Measurements from ENCODE around the gene JARID2. TPM values are rescaled to one million over a fixed set of nuclear protein-coding genes. Genes with fewer than 3 reads are reported as not detected.

Gene JARID2
- total RNA-seq, 1 donor from 2014 or later: 38.9 TPM

GRCh38 chr6:15282334-15282733 lies 36.5 kb downstream of the JARID2 start:
- no peak overlapping the region for H3K9ac ChIP-seq
- Mint-ChIP-seq H3K4me3 (no peak overlapping the region), H3K27me3 (ENCODE audit: insufficient read depth, low read depth) (no peaks in the 10 kb centered on the region), H3K27ac (peak overlapping the region; percentile 6), H3K4me1 (peaks cover 31% of the 10 kb centered on the region), H3K36me3 (peaks cover 12% of the 10 kb centered on the region), H3K9me3 (peaks cover 7% of the 10 kb centered on the region)
- H2AFZ ChIP-seq (replicated peaks): no peak overlapping the region
- H3K27ac ChIP-seq: no peak overlapping the region
- H3K9me3 ChIP-seq (ENCODE audit: low read depth): no peaks in the 10 kb centered on the region
- no peaks in the 10 kb centered on the region for H3F3A ChIP-seq (ENCODE audit: low read depth)
- no peaks in the 10 kb centered on the region for H3K4me1 ChIP-seq
- no peaks in the 10 kb centered on the region for H3K27me3 ChIP-seq
- no peak for DNase-seq (ENCODE audit: low spot score)
- no peaks in the 10 kb centered on the region for H3K36me3 ChIP-seq
- TF ChIP-seq EZH2phosphoT487 (IDR thresholded peaks at IDR 0.05) (no peak), EZH2 (IDR thresholded peaks at IDR 0.05) (no peak), CTCF (IDR thresholded peaks at IDR 0.05) (no peak)
- H4K20me1 ChIP-seq (ENCODE audit: low read depth): peaks cover 78% of the 10 kb centered on the region
- H3K4me2 ChIP-seq: no peak overlapping the region
- peaks cover 100% of the 10 kb centered on the region for H3K79me2 ChIP-seq (ENCODE audit: low read depth)
- no peak overlapping the region for H3K4me3 ChIP-seq

- Mint-ChIP-seq H3K9me3 (peaks cover 13% of the 10 kb centered on the region), H3K4me1 (peaks cover 26% of the 10 kb centered on the region), H3K4me3 (no peak overlapping the region), H3K36me3 (peaks cover 29% of the 10 kb centered on the region), H3K27ac (peak overlapping the region; percentile 84), H3K27me3 (ENCODE audit: insufficient read depth, low read depth) (no peaks in the 10 kb centered on the region)
- H3K9ac ChIP-seq: no peak overlapping the region
- peaks cover 79% of the 10 kb centered on the region for H4K20me1 ChIP-seq (ENCODE audit: low read depth)
- no peak overlapping the region for H3K27ac ChIP-seq
- H3K4me2 ChIP-seq: no peak overlapping the region
- no peaks in the 10 kb centered on the region for H3K36me3 ChIP-seq
- H2AFZ ChIP-seq (replicated peaks): no peak overlapping the region
- H3K79me2 ChIP-seq (ENCODE audit: low read depth): peaks cover 100% of the 10 kb centered on the region
- no peaks in the 10 kb centered on the region for H3K27me3 ChIP-seq
- TF ChIP-seq CTCF (IDR thresholded peaks at IDR 0.05): no peak
- TF ChIP-seq EZH2phosphoT487 (IDR thresholded peaks at IDR 0.05): no peak
- TF ChIP-seq EZH2 (IDR thresholded peaks at IDR 0.05): no peak
- H3K4me3 ChIP-seq: no peak overlapping the region
- H3K4me1 ChIP-seq: no peaks in the 10 kb centered on the region
- H3K9me3 ChIP-seq (ENCODE audit: low read depth): no peaks in the 10 kb centered on the region
- no peak for DNase-seq (ENCODE audit: low spot score)
- no peaks in the 10 kb centered on the region for H3F3A ChIP-seq (ENCODE audit: low read depth)
Observed at GRCh38 chr6:15283986-15284361, 38.1 kb downstream of the JARID2 start.

- no peak overlapping the region for H3K27ac Mint-ChIP-seq
- DNase-seq (ENCODE audit: low spot score): no peak
- Histone ChIP-seq H4K20me1 (ENCODE audit: low read depth) (peaks cover 72% of the 10 kb centered on the region), H3K36me3 (no peaks in the 10 kb centered on the region), H2AFZ (replicated peaks) (no peak overlapping the region), H3K27ac (no peak overlapping the region), H3K9me3 (ENCODE audit: low read depth) (no peaks in the 10 kb centered on the region), H3K79me2 (ENCODE audit: low read depth) (peaks cover 100% of the 10 kb centered on the region), H3K4me2 (no peak overlapping the region), H3K4me1 (no peaks in the 10 kb centered on the region), H3K4me3 (no peak overlapping the region), H3F3A (ENCODE audit: low read depth) (peaks cover 2% of the 10 kb centered on the region), H3K27me3 (no peaks in the 10 kb centered on the region), H3K9ac (no peak overlapping the region)
- no peak for TF ChIP-seq CTCF (IDR thresholded peaks at IDR 0.05)
- TF ChIP-seq EZH2 (IDR thresholded peaks at IDR 0.05): no peak
- no peak for TF ChIP-seq EZH2phosphoT487 (IDR thresholded peaks at IDR 0.05)
- peaks cover 20% of the 10 kb centered on the region for H3K4me1 Mint-ChIP-seq
- H3K9me3 Mint-ChIP-seq: peaks cover 14% of the 10 kb centered on the region
- no peak overlapping the region for H3K4me3 Mint-ChIP-seq
- H3K27me3 Mint-ChIP-seq (ENCODE audit: insufficient read depth, low read depth): no peaks in the 10 kb centered on the region
- peaks cover 32% of the 10 kb centered on the region for H3K36me3 Mint-ChIP-seq
Observed at GRCh38 chr6:15284743-15285142, 38.9 kb downstream of the JARID2 start.
